DOHH2 (cell line): ENCODE results near the gene GREB1.

ENCODE experiments used
- CTCF ChIP-seq: fragments of 200-600 bp; sonication (generic); IDR thresholded peaks from one replicate; pipeline ENCODE4 v1.5.1; 2014; ENCODE audit warnings: antibody characterized with exemption, mild to moderate bottlenecking, low read depth, low read length; ENCODE audit not compliant: poor library complexity, severe bottlenecking
- EZH2phosphoT487 ChIP-seq: fragments of 200-600 bp; sonication (generic); IDR thresholded peaks from 2 replicates; pipeline ENCODE4 v1.6.1; 2017; ENCODE audit warnings: borderline replicate concordance, mild to moderate bottlenecking, antibody characterized with exemption, low read length, moderate library complexity, mixed read lengths

DNA sequence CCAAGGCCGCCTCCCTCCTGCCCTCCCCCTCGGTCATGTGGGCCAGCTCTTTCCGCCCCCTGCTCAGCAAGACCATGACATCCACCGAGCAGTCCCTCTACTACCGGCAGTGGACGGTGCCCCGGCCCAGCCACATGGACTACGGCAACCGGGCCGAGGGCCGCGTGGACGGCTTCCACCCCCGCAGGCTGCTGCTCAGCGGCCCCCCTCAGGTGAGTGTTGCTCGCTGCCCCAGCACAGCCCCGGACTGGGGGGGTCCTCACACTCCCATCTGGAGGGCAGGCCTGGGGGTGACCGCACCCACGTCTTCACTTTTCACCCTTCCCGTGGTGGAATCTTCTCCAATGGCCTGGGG is 84.8 kb downstream of the GREB1 start:
- TF ChIP-seq CTCF (no peak), EZH2phosphoT487 (no peak)
